RCC 7860 (cell line): Measurements from ENCODE around the gene SLC35B4.
A peak's percentile ranks its signal among the peaks of the same experiment; 100 is the strongest.

Experiments used
- DNase-seq: peaks from one replicate; pipeline ENCODE4 v3.0.0-alpha.2; 2015; ENCODE audit warnings: low spot score
- FAIRE-seq: peaks from 2 replicates; lab custom pipeline; 2012; peaks lifted over from hg19 to GRCh38; lab: Jason Lieb, UNC

SLC35B4 gene, protein sequence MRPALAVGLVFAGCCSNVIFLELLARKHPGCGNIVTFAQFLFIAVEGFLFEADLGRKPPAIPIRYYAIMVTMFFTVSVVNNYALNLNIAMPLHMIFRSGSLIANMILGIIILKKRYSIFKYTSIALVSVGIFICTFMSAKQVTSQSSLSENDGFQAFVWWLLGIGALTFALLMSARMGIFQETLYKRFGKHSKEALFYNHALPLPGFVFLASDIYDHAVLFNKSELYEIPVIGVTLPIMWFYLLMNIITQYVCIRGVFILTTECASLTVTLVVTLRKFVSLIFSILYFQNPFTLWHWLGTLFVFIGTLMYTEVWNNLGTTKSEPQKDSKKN

DNA sequence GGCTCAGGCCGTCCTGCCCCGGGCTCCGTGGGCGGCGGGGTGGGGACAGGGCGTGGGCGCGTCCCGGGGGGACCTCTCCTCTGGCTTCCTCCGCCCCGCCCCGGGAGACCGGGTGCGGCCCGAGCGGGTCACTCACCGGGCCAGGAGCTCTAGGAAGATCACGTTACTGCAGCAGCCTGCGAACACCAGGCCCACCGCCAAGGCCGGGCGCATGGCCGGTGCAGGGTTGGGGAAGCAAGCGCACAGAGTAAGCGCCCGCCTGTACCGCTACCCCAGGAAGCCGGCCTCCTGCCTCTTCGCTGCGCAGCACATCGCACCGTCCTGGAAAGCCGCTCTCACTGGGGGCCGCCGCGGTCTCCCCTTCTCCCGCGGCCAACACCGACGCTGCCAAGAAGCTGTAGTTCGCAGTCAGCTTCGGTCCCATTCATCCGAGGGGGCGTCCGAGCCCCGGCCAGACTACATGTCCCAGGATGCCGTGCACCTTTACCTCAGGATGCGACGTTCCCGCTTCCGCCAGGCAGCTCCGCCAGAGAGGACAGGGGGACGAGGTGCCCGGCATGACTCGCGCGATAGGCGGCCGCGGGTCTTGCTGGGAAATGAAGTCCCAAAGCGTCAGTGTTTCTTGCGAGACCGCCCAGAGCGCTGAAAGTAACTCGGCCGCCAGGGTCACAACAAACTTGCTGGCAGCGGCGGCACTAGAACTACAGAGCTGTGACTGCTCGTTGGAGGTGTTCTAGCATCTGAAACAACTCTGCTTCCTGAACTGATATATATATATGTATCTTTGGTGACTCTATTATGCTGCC lies at the start of gene SLC35B4:
Gene SLC35B4, minus strand, starts transcription at position 392 of the 806 bp plus-strand sequence. Its CDS starts 179 bp downstream, at position 213.
- DNase-seq (peak; percentile 96), FAIRE-seq (peak; percentile 92)

DNA sequence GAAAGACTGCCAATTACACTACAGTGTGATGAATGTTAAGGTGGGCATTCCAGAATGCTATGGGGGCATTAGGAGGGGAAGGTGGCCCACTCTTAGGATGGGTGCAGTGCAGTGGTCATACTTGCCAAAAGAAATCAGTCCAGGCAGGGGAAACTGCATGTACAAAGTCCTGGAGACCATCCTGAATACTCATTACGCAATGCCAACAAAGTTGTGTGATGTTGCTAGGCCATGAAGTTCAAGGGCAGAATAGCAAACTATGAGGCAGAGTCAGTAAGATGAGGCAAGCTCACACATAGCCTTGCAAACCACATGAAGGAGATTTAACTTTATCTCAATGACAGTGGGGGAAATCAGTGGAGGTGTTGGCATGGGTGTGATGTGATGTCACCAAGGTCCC lies 49.8 kb upstream of the SLC35B4 start:
- no peak for DNase-seq
- no peak for FAIRE-seq

DNA sequence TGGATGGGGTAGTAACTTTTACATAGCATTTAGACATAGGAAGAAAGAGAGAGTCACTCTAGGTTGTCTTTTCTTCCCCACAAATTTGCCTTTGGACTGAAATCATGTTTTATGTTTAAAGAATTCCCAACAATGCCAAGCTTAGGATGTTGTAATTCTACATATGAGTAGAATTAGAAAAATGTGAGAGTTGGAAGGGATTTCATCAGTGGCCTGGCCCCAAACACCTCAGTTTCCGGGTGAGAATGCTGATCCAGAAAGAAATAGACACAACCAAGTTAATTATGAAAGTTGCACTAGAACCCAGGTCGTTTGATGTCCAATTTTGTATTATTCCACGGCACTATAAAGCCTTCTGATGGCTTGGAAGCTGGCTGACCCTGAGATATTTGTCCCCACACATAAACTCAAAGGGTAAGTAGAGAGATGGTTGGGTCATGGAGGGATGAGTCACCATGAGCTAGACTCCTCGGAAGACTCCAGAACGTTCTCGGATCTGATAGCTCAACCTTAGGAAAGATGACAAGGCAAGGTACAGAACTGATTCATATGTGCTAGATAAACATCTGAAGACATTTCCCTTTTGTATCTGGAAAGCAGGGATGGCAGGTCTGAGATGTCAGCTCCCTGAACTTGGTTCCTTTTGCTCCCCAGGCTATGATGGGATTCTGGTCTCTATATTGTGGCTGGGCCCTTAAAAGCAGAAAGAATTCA lies 48.8 kb upstream of the SLC35B4 start:
- FAIRE-seq = no peak
- peak; percentile 84 for DNase-seq

DNA sequence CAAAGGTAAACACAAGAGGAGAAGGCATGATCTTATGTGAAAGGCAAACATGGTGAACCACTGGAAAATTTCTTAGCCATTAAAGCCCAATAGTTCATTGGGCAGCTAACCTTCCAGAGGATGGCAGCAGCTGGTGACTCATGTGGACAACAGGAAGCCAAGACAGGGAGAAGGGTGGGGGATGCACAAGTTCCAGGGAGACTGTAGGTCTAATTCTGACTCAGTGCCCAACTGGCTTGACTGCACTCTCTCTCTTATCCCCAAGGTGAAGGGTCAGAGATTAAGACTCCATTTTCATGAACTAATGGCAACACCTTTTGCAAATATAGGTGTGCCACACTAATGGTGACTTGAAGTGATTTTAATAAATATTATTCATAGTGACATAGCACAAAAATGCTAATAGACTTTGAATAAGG lies 47.9 kb upstream of the SLC35B4 start:
- FAIRE-seq = peak; percentile 89
- peak; percentile 89 for DNase-seq

DNA sequence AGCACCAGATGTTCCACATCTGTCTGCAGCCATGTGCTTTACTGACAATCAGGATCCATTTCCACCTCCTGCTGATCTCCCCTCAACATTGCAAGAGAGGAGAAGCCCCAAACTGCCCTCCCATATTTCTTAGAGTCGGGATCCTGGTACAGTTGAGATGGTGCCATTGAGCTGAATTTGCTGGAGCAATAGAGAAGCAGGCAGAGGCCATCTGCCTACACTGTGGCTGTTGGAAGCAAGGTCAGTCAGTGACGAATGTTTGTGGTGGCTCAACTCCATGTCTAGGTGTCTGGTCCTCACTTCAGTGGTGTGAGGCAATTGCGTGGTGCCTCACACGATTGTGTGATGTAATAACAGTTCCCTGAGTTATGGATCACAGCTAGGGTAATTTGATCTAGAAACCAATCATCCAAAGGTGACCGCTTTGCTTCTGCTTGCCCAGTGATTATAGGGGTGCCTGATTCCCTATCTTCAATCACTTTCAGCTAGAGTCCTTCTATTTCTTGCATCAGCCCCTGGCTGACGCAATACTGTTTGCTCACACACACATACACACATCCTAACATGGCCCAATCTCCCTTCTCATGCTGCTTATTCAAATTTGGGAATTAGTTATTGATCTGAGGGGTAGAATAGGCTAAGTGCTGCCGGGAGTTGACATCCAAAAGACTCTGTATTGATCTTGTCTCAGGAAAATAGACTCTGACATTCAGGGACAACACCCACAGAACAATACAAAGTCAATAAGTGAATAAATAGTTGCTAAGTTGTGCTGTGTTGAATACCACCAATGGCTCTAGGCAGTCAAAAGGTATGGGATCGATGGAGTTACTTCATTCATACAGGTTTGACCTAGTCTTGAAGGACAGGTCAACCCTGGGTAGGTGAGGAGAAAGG lies 46.1 kb upstream of the SLC35B4 start:
- DNase-seq = no peak
- FAIRE-seq = no peak

DNA sequence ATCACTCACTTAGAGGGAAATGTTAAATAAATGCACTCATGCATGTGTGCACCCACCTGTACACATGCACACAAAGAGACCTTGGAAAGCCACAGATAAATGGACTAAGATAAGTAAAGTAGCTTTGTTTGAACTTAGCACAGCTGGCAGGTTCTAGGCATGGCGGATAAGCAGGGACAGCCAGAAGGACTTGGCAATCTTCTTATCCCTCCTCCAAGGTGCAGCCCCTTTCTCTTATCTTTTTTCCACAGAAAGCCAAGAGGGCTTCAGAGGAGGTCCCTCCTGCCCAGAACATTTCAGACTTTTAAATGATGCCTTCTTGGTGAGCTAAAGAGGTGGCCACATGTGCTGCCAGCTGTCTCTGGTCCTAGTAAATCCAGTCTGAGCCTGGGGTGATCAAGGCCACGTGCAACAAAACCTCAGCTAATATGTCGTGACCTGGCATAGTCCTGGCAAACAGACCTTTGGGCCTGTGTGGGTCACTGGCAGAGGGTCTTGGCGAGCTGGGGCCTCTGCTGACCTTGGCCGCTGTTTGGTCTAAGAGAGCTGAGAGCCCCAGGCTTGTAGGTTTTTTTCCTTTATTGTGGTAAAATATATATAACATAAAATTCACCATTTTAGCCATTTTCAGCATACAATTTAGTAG lies 43.2 kb upstream of the SLC35B4 start:
- DNase-seq (no peak), FAIRE-seq (no peak)

DNA sequence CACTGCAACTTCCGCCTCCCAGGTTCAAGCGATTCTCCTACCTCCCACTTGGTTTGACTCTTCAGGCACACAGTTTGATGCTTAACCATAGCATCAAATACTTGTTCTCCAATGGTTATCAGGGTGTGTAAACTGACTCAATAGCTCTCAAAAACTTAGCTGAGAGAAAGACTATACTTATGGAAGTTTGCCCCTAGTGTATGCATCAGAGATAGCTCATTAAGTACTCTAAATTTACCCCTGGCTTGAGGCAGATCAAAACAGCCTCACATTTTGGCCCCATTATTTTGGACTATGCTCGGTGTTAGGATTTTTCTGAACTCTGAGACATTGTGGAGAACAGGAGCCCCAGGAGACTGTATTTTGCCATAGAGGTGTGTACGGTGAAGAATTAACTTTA lies 40.8 kb upstream of the SLC35B4 start:
- DNase-seq (no peak), FAIRE-seq (no peak)

DNA sequence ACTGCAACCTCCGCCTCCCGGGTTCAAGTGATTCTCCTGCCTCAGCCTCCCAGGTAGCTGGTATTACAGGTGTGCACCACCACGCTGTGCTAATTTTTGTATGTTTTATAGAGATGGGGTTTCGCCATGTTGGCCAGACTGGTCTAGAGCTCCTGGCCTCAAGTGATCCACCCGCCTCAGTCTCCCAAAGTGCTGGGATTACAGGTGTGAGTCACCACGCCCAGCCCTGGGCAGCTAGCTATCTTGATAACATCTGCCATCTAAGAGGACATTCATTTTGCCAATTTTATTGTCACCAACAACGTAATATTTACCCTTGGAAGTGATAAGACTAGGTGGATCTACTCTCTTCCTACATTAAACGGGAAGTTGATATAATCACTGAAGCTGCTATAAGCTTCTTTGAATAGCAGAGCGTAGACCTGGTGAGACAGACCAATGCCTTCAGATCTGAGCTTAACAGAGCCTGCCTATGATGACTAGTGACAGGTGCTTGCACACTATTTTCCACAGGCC lies 39.7 kb upstream of the SLC35B4 start:
- FAIRE-seq (no peak), DNase-seq (no peak)

DNA sequence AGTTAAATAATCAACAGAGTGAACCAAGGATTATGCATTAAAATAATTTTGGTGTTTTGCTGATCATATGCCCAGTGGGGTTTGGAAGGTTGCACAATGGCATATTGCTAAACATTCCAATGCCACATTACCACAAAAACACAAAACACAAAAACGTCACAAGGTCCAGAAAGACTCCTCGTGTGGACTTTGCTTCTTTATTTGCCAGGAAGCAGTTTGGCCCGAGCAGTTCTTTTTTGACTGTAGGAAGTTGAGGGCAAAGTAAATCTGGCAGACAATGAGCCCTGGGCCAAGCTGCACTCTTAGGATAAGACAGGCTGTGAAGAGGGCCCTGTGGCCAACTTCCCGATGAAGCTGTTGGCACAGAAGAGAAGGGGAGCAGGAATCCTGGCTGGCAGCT lies 39.2 kb upstream of the SLC35B4 start:
- FAIRE-seq = no peak
- DNase-seq = no peak

DNA sequence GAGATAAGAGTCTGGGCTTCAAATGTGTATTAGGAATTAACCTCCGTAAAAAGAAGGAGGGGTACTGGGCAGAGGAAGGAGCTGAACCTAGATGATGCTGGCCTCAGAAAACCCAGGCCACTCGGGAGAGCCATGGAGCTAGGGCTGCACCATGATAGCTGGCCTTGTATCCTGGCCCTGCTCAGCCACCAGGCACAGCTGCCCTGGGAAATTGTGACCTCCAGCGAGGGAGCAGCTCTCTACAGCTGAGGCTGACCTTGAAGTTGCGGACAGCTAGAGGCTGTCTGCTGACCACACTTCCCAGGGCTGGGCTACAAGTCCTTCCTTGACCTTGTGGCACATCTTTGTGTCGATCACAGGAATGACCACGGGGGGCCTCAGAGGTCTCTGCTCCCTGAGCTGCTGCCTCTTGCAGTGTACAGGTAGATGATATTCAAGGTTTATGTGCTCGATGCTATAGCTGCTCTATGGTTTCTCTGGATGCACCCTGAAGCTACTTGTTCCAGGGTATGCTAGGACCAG lies 38.3 kb upstream of the SLC35B4 start:
- DNase-seq = no peak
- no peak for FAIRE-seq

DNA sequence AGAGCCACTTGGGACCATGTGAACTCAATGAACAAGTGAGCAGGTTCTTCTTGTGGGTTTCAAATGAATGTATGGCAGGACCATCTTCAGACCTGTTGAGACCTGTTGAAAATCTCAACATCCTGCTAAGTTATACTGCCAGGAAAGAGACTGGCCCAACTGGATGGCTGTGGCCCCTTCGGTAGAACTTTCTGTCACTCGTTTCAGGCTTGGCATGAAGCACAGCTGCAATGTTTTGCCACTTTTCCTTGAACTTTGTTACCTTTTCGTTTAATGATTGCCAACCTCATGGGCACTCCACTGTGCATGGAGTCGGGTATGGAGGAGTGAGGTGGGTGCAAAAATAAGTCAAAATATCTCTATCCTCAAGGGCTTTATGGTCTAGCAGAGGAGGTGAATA lies 36.7 kb upstream of the SLC35B4 start:
- no peak for FAIRE-seq
- DNase-seq = no peak

DNA sequence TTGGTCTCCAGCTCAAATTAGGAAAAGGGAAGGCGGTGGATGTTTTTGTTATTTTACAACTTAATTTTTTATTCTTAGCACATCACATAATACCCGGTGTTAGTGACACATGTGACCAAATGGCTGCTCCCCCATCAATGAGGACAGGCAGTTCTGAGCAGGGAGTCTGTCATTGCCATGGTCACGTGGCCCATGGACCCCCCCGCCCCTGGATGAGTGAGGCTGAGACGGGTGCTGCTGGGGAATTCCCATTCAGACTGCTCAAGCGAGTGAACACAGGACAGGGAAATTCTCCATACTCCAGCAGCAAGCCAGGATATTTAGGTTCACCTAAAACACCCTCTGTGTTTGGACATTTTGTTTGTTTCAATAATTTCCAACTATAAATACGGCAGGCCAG lies 34.7 kb upstream of the SLC35B4 start:
- FAIRE-seq (no peak), DNase-seq (peak; percentile 43)

DNA sequence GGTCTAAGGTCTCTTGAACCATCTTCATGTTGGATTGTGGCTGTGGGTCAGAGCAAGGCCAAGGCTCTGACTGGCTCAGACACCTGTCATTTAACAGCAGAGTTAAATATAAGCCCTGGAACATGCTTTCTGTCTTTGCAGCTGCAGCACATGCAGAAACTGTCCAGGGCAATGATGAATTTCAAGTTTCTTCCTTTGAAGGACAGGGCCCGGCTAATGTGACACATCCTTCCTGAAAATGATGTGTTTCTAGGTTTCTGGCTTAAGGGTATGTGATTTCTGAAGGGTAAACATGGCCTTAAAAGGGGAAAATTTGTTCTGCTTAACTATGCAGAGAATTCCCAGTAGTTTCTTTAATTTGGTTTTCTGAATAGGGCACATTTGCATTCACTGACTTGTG lies 34.0 kb upstream of the SLC35B4 start:
- DNase-seq = no peak

DNA sequence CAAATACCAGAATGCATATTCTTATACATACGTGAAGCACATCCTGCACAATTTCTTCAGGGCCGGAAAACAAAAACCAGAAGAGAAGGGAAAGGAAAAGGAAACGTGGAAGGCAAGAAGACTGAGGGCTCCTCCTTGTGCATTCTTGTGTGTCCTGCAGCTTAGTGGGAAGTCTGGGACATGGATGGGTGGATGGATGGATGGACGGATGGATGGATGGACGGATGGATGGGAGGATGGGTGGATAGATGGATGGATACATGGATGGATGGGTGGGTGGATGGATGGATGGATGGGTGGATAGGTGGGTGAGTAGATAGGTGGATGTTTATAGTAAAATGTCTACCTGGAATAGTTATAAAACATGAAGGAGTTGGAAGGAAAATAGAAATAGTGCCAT lies 30.8 kb upstream of the SLC35B4 start:
- DNase-seq (no peak), FAIRE-seq (no peak)

More for the DNA sequence above, 34.0 kb upstream of the SLC35B4 start:
- no peak for FAIRE-seq

DNA sequence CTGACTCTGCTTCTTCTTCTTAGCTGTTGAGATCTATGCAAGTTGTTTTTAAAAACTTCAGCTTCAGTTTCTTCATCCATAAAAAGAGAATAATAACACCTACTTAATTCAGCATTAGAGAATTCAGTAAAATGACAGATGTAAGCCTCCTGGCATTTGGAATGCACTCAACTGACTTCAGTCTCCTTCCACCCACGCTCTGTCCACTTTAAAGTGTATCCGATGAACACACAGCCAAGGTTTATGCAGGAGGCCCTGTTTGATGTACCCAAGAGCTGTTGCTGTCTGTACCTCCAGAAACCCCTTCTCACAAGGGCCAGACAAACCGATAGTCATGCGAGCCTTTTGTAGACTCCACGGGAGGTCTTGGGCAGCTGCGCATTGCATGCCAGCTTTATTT lies 27.1 kb upstream of the SLC35B4 start:
- FAIRE-seq = no peak
- no peak for DNase-seq

DNA sequence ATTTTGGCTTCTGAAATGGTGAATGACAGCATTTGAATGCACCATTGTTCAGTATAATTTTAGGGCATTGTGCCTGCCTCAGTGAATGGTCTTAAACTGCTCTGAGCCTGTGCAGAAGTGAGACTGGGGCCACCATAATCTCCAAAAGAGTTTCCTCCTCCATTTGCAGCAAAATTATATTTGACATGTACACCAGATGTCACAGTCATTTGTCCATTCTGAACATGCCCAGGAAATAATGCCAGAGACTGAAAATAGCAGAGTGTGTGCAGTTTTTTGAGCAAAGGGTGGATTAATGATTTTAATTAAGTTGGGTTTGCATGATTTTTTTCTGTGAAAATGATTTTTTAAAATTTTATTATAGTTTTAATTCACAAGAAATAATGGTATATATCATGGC lies 26.4 kb upstream of the SLC35B4 start:
- no peak for FAIRE-seq
- DNase-seq = no peak

DNA sequence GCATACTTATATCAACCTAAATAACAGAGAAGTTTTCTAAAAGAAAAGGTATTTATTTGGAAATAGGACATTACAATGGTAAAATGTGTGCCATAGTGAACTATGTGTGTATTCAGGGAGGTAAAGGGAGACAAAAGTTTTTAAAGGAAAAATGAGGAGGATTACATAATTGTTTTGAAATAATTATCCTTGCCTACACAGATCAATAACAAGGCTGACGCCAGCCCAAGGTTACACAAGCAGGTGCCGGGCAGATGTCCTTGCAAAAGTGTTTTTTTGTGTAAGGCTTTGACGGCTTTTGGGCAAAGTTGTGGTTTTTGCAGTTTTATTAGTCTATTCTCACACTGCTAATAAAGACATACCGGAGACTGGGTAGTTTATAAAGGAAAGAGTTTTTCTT lies 22.7 kb upstream of the SLC35B4 start:
- FAIRE-seq (no peak), DNase-seq (no peak)

DNA sequence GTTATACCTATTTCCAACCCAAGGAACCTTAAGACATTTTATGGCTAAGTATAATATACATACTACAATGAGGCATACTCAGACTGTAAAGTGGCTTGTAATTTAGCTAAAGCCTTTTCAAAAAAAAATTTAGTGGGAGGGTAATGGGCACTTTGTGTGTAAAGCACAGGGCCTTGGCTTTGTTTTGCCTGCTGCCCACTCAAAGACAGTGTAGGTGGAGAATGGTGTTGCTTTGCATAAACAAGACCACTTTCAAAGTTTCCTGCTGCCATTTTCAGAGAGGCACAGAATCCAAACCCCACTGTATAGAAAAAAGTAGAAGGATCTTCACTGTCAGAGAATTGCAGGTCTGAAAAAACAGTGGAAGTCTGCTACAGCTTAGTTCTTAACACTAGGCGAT lies 21.2 kb upstream of the SLC35B4 start:
- no peak for DNase-seq
- no peak for FAIRE-seq

DNA sequence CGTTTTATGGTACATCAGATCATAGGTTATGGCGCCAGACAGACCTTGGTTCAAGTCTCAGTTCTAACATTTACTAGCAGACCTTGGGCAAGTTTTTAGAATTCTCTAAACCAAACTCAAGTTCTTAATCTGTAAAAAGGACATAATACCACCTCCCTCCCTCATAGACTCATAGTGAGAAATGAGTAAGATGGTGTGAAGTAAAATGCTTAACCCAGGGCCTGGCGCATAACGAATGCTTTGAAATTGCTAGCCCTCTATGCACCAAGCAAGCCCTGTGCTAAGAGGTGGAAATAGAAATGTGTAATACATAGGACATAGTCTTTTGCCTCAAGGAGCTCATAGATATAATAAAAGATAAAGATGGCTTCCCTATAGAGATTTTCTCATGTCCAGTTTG lies 17.7 kb upstream of the SLC35B4 start:
- no peak for FAIRE-seq
- no peak for DNase-seq

DNA sequence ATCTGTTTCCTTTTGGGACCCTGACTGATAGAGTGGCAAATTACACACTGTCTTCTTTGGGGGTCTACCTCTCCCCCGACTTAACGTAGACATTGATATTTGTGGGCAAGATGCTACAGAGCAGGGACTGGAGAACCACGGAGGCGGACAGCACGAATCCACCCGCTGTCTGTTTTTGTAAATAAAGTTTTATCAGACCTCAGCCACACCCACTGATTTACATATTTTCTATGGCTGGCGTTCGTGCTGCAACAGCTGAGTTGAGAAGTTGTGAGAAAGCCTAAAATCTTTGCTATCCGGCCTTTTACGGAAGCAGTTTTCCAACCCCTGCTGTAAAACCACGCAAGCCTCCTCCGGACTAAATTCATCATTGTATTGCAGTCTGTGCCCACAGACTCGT lies 17.2 kb upstream of the SLC35B4 start:
- DNase-seq (no peak), FAIRE-seq (no peak)
